ENCODE measurements around the gene CENPH.

DNA sequence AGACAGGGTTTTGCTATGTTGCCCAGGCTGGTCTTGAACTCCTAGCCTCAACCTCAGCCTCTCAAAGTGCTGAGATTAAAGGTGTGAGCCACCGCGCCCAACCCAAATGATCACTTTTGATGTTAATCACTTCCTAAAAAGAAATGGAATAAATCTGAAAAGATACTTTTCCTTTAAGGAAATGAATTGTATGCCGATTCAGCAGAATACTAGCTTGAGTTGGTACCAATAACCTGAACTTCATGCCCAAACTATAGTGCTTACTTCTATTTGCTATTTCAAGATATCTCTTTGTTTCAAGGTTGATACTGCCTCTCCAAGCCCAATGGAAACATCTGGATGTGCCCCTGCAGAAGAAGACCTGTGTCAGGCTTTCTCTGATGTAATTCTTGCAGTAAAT lies 18.4 kb upstream of the CENPH start:
- TF ChIP-seq GABPA (IDR thresholded peaks at IDR 0.05; ENCODE audit: low read depth), result no peak
- TF ChIP-seq, protein P1, sequence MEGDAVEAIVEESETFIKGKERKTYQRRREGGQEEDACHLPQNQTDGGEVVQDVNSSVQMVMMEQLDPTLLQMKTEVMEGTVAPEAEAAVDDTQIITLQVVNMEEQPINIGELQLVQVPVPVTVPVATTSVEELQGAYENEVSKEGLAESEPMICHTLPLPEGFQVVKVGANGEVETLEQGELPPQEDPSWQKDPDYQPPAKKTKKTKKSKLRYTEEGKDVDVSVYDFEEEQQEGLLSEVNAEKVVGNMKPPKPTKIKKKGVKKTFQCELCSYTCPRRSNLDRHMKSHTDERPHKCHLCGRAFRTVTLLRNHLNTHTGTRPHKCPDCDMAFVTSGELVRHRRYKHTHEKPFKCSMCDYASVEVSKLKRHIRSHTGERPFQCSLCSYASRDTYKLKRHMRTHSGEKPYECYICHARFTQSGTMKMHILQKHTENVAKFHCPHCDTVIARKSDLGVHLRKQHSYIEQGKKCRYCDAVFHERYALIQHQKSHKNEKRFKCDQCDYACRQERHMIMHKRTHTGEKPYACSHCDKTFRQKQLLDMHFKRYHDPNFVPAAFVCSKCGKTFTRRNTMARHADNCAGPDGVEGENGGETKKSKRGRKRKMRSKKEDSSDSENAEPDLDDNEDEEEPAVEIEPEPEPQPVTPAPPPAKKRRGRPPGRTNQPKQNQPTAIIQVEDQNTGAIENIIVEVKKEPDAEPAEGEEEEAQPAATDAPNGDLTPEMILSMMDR (IDR thresholded peaks at IDR 0.05), result no peak
- TF ChIP-seq POLR2AphosphoS5 (IDR thresholded peaks at IDR 0.05; ENCODE audit: low read depth, low read length), result no peak
- no peak for TF ChIP-seq ELF1 (IDR thresholded peaks at IDR 0.05)
- TF ChIP-seq, protein P2, sequence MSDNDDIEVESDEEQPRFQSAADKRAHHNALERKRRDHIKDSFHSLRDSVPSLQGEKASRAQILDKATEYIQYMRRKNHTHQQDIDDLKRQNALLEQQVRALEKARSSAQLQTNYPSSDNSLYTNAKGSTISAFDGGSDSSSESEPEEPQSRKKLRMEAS (IDR thresholded peaks at IDR 0.05; ENCODE audit: low read depth), result no peak
- TF ChIP-seq NRF1 (IDR thresholded peaks at IDR 0.05; ENCODE audit: low read depth, low read length), result no peak
- no peak for TF ChIP-seq MXI1 (IDR thresholded peaks at IDR 0.05; ENCODE audit: low read depth, low read length)
- no peak for TF ChIP-seq JUND (IDR thresholded peaks at IDR 0.05)
- TF ChIP-seq, protein P3, sequence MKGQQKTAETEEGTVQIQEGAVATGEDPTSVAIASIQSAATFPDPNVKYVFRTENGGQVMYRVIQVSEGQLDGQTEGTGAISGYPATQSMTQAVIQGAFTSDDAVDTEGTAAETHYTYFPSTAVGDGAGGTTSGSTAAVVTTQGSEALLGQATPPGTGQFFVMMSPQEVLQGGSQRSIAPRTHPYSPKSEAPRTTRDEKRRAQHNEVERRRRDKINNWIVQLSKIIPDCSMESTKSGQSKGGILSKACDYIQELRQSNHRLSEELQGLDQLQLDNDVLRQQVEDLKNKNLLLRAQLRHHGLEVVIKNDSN (IDR thresholded peaks at IDR 0.05; ENCODE audit: borderline replicate concordance, low read depth), result no peak
- TF ChIP-seq FOXJ3 (CRISPR knock-in tag; IDR thresholded peaks at IDR 0.05), result no peak

All from SK-N-SH (cell line).